HK-2 (cell line): Measurements from ENCODE around the gene SNAPC2.

Experiments used
- DNase-seq: peaks from one replicate; pipeline ENCODE4 v3.0.0-alpha.2; 2018; ENCODE audit not compliant: unreplicated experiment

Gene SNAPC2

GRCh38 chr19:7968796-7969554, 48.8 kb downstream of the SNAPC2 start:
- no peak for DNase-seq

- DNase-seq = no peak
Measured at GRCh38 chr19:7969555-7969939, 49.4 kb downstream of the SNAPC2 start.

- peak; percentile 39 for DNase-seq
Measured at GRCh38 chr19:7970716-7971448, 50.7 kb downstream of the SNAPC2 start.

GRCh38 chr19:7971553-7972520, 51.7 kb downstream of the SNAPC2 start:
- DNase-seq = no peak
